ENCODE data around the gene NDUFAF3.

Gene NDUFAF3

GRCh38 chr3:49054344-49054862 is 32.5 kb downstream of the NDUFAF3 start:
- no peak for DNase-seq (ENCODE audit: low read depth, low spot score)
- no peak overlapping the region for H3K4me3 ChIP-seq (ENCODE audit: low read depth, low read length)
- in situ Hi-C loops (cut with HindIII; ENCODE audit: low sequenced_read_pairs), result no loop called here
- TF ChIP-seq CTCF (IDR thresholded peaks at IDR 0.05; ENCODE audit: low read depth, low read length), result no peak

- in situ Hi-C loops (cut with HindIII; ENCODE audit: low sequenced_read_pairs), result no loop called here
- no peak overlapping the region for H3K4me3 ChIP-seq (ENCODE audit: low read depth, low read length)
- TF ChIP-seq CTCF (IDR thresholded peaks at IDR 0.05; ENCODE audit: low read depth, low read length), result no peak
- DNase-seq (ENCODE audit: low read depth, low spot score), result no peak
Measured at GRCh38 chr3:49057268-49057667, 35.3 kb downstream of the NDUFAF3 start.

- in situ Hi-C loops (cut with HindIII; ENCODE audit: low sequenced_read_pairs), result no loop called here
- H3K4me3 ChIP-seq (ENCODE audit: low read depth, low read length), result no peak overlapping the region
- TF ChIP-seq CTCF (IDR thresholded peaks at IDR 0.05; ENCODE audit: low read depth, low read length), result no peak
- DNase-seq (ENCODE audit: low read depth, low spot score), result no peak
Measured at GRCh38 chr3:49058011-49058410, 36.1 kb downstream of the NDUFAF3 start.

Measured in astrocyte of the spinal cord (primary cell).